ENCODE data around the gene KLF2.

Gene KLF2

DNA sequence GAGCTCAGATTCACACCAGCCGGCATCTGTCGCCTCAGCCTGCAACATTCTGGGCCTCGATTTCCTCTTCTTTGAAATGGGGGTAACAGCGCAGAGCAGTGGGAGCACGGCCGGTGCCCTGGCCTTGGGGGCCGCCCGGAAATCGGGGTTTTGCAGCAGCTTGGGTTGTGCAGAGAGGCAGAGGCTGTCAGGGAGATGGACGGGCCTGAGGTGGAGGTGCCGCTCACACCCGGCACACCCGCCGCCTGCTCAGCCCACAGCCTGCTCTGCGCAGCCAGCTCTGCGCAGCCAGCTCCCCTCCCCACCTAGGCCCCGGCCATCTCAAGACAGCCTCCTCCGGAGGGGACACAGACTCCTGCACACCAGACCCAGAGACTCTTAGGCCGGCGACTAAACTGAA is 10.6 kb downstream of the KLF2 start:
- H3K27me3 ChIP-seq = no peaks in the 10 kb centered on the region
- intact Hi-C loops (cut with DNase I; ENCODE audit: low total_unique reads) = loop anchor here (5.0 kb wide), 1 partner anchor 42 kb away; no protein-coding TSS in a partner anchor
- no peaks in the 10 kb centered on the region for H3K36me3 ChIP-seq
- TF ChIP-seq, protein P1, sequence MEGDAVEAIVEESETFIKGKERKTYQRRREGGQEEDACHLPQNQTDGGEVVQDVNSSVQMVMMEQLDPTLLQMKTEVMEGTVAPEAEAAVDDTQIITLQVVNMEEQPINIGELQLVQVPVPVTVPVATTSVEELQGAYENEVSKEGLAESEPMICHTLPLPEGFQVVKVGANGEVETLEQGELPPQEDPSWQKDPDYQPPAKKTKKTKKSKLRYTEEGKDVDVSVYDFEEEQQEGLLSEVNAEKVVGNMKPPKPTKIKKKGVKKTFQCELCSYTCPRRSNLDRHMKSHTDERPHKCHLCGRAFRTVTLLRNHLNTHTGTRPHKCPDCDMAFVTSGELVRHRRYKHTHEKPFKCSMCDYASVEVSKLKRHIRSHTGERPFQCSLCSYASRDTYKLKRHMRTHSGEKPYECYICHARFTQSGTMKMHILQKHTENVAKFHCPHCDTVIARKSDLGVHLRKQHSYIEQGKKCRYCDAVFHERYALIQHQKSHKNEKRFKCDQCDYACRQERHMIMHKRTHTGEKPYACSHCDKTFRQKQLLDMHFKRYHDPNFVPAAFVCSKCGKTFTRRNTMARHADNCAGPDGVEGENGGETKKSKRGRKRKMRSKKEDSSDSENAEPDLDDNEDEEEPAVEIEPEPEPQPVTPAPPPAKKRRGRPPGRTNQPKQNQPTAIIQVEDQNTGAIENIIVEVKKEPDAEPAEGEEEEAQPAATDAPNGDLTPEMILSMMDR (IDR thresholded peaks at IDR 0.05) = no peak
- DNase-seq = no peak
- no peak overlapping the region for H3K27ac ChIP-seq
- H3K4me3 ChIP-seq = no peak overlapping the region
- H3K4me1 ChIP-seq = peaks cover 0 to 39% (median 27%) of the 10 kb centered on the region in 4 donors
- no peaks in the 10 kb centered on the region for H3K9me3 ChIP-seq

- Histone ChIP-seq H3K36me3 (no peaks in the 10 kb centered on the region), H3K9me3 (no peaks in the 10 kb centered on the region), H3K27me3 (no peaks in the 10 kb centered on the region), H3K4me1 (peaks cover 0 to 27% (median 21%) of the 10 kb centered on the region in 4 donors), H3K4me3 (no peak overlapping the region), H3K27ac (no peak overlapping the region)
- intact Hi-C loops (cut with DNase I; ENCODE audit: low total_unique reads) = loop anchor here (5.0 kb wide), 1 partner anchor 41 kb away; no protein-coding TSS in a partner anchor
- TF ChIP-seq, protein P1 (IDR thresholded peaks at IDR 0.05) = no peak
- no peak for DNase-seq
Observed at GRCh38 chr19:16336571-16336970, 11.9 kb downstream of the KLF2 start.

GRCh38 chr19:16337809-16338469 is 13.3 kb downstream of the KLF2 start:
- no peak for DNase-seq
- intact Hi-C loops (cut with DNase I; ENCODE audit: low total_unique reads) = loop anchor here (5.0 kb wide), 1 partner anchor 39 kb away; no protein-coding TSS in a partner anchor
- Histone ChIP-seq H3K27ac (peak overlapping the region; percentile 59 to 71), H3K9me3 (no peaks in the 10 kb centered on the region), H3K4me3 (no peak overlapping the region), H3K36me3 (no peaks in the 10 kb centered on the region), H3K4me1 (peaks cover 3 to 34% (median 27%) of the 10 kb centered on the region in 4 donors), H3K27me3 (no peaks in the 10 kb centered on the region)
- TF ChIP-seq, protein P1 (IDR thresholded peaks at IDR 0.05) = no peak

- DNase-seq = peak in 1 of 2 donors; percentile 56
- peak overlapping the region; percentile 59 to 71 for H3K27ac ChIP-seq
- no peaks in the 10 kb centered on the region for H3K9me3 ChIP-seq
- peak overlapping the region in 1 of 2 donors; percentile 17 for H3K4me3 ChIP-seq
- no peaks in the 10 kb centered on the region for H3K27me3 ChIP-seq
- intact Hi-C loops (cut with DNase I; ENCODE audit: low total_unique reads) = loop anchor here (5.0 kb wide), 1 partner anchor 39 kb away; no protein-coding TSS in a partner anchor
- no peaks in the 10 kb centered on the region for H3K36me3 ChIP-seq
- H3K4me1 ChIP-seq = peaks cover 3 to 36% (median 27%) of the 10 kb centered on the region in 4 donors
- TF ChIP-seq, protein P1 (IDR thresholded peaks at IDR 0.05) = peak in 1 of 2 experiments; percentile 24
Observed at GRCh38 chr19:16338470-16339360, 14.1 kb downstream of the KLF2 start.

GRCh38 chr19:16339361-16339725 is 14.7 kb downstream of the KLF2 start:
- Histone ChIP-seq H3K27me3 (no peaks in the 10 kb centered on the region), H3K9me3 (no peaks in the 10 kb centered on the region), H3K4me1 (peaks cover 3 to 36% (median 27%) of the 10 kb centered on the region in 4 donors), H3K36me3 (no peaks in the 10 kb centered on the region), H3K4me3 (no peak overlapping the region), H3K27ac (peak overlapping the region; percentile 59 to 71)
- no peak for DNase-seq
- TF ChIP-seq, protein P1 (IDR thresholded peaks at IDR 0.05) = no peak
- intact Hi-C loops (cut with DNase I; ENCODE audit: low total_unique reads) = loop anchor here (5.0 kb wide), 1 partner anchor 38 kb away; no protein-coding TSS in a partner anchor

All from tibial artery (tissue), 4 donors.